SK-N-SH (cell line): ENCODE data around the gene UBE2L6.

Source experiments
- CTCF ChIP-seq: fragments of 200-600 bp; sonication (generic); IDR thresholded peaks from 2 replicates; pipeline ENCODE4 v1.6.1; 2017; ENCODE audit warnings: antibody characterized with exemption, mild to moderate bottlenecking, moderate library complexity
- RAD21 ChIP-seq: IDR thresholded peaks from 2 replicates; pipeline ENCODE4 v1.6.1; 2012; ENCODE audit warnings: mild to moderate bottlenecking, low read length

GRCh38 chr11:57605028-57605420 lies 37.6 kb upstream of the UBE2L6 start:
- no peak for TF ChIP-seq RAD21
- TF ChIP-seq CTCF, result no peak
